Nephron progenitor cell (in vitro differentiated cells): ENCODE measurements around the gene ARPC5L.
A peak's percentile ranks its signal among the peaks of the same experiment; 100 is the strongest.

Experiments used
- DNase-seq: peaks from one replicate; pipeline ENCODE4 v3.0.0; 2021
- H3K27ac Mint-ChIP-seq: 2 replicates; pipeline ENCODE4 v1.8.0; 2021; ENCODE audit warnings: mild to moderate bottlenecking, moderate library complexity, mixed read lengths
- H3K27me3 Mint-ChIP-seq: 2 replicates; pipeline ENCODE4 v1.8.0; 2021; ENCODE audit warnings: mild to moderate bottlenecking, low read depth, mixed read lengths; ENCODE audit not compliant: poor library complexity
- H3K36me3 Mint-ChIP-seq: 2 replicates; pipeline ENCODE4 v1.8.0; 2021; ENCODE audit warnings: low read depth, mixed read lengths
- H3K4me1 Mint-ChIP-seq: 2 replicates; pipeline ENCODE4 v1.8.0; 2021; ENCODE audit warnings: mixed read lengths
- H3K4me3 Mint-ChIP-seq: 2 replicates; pipeline ENCODE4 v1.8.0; 2021; ENCODE audit warnings: mild to moderate bottlenecking, moderate library complexity, mixed read lengths
- H3K9me3 Mint-ChIP-seq: 2 replicates; pipeline ENCODE4 v1.8.0; 2021; ENCODE audit warnings: mild to moderate bottlenecking, moderate library complexity, mixed read lengths
- CTCF ChIP-seq: fragments of 200-600 bp; sonication (generic); IDR thresholded peaks from 2 replicates; pipeline ENCODE4 v1.5.0; 2021; ENCODE audit warnings: antibody characterized with exemption

Gene ARPC5L

GRCh38 chr9:124869466-124869985, 7.6 kb downstream of the ARPC5L start:
- H3K4me1 Mint-ChIP-seq: peaks cover 54% of the 10 kb centered on the region
- DNase-seq: peak; percentile 53
- peak overlapping the region; percentile 93 for H3K4me3 Mint-ChIP-seq
- H3K9me3 Mint-ChIP-seq: no peaks in the 10 kb centered on the region
- peak overlapping the region; percentile 79 for H3K27ac Mint-ChIP-seq
- H3K36me3 Mint-ChIP-seq: peaks cover 17% of the 10 kb centered on the region
- H3K27me3 Mint-ChIP-seq: peaks cover 3% of the 10 kb centered on the region
- TF ChIP-seq CTCF: no peak

GRCh38 chr9:124869986-124870560, 8.1 kb downstream of the ARPC5L start:
- Mint-ChIP-seq H3K27me3 (peaks cover 3% of the 10 kb centered on the region), H3K4me1 (peaks cover 54% of the 10 kb centered on the region), H3K27ac (peak overlapping the region; percentile 79), H3K36me3 (peaks cover 23% of the 10 kb centered on the region), H3K9me3 (no peaks in the 10 kb centered on the region), H3K4me3 (peak overlapping the region; percentile 93)
- TF ChIP-seq CTCF: no peak
- DNase-seq: peak; percentile 49

GRCh38 chr9:124870723-124871122, 8.8 kb downstream of the ARPC5L start:
- H3K4me3 Mint-ChIP-seq: peak overlapping the region; percentile 93
- DNase-seq: no peak
- H3K27me3 Mint-ChIP-seq: no peaks in the 10 kb centered on the region

GRCh38 chr9:124871156-124871561, 9.2 kb downstream of the ARPC5L start:
- no peaks in the 10 kb centered on the region for H3K27me3 Mint-ChIP-seq
- no peak for TF ChIP-seq CTCF
- H3K27ac Mint-ChIP-seq: peak overlapping the region; percentile 83
- H3K9me3 Mint-ChIP-seq: no peaks in the 10 kb centered on the region
- peaks cover 54% of the 10 kb centered on the region for H3K4me1 Mint-ChIP-seq
- peak overlapping the region; percentile 93 for H3K4me3 Mint-ChIP-seq
- peaks cover 31% of the 10 kb centered on the region for H3K36me3 Mint-ChIP-seq
- no peak for DNase-seq

More at GRCh38 chr9:124870723-124871122, 8.8 kb downstream of the ARPC5L start:
- H3K4me1 Mint-ChIP-seq: peaks cover 54% of the 10 kb centered on the region
- H3K36me3 Mint-ChIP-seq: peaks cover 29% of the 10 kb centered on the region
- TF ChIP-seq CTCF: no peak
- no peaks in the 10 kb centered on the region for H3K9me3 Mint-ChIP-seq
- peak overlapping the region; percentile 83 for H3K27ac Mint-ChIP-seq

GRCh38 chr9:124873664-124874063, 11.7 kb downstream of the ARPC5L start:
- H3K27ac Mint-ChIP-seq: peak overlapping the region; percentile 55
- DNase-seq: no peak
- H3K36me3 Mint-ChIP-seq: peaks cover 48% of the 10 kb centered on the region
- no peaks in the 10 kb centered on the region for H3K9me3 Mint-ChIP-seq
- TF ChIP-seq CTCF: no peak
- no peaks in the 10 kb centered on the region for H3K27me3 Mint-ChIP-seq
- peaks cover 32% of the 10 kb centered on the region for H3K4me1 Mint-ChIP-seq
- H3K4me3 Mint-ChIP-seq: no peak overlapping the region

- H3K36me3 Mint-ChIP-seq: peaks cover 48% of the 10 kb centered on the region
- H3K27ac Mint-ChIP-seq: no peak overlapping the region
- DNase-seq: no peak
- no peak overlapping the region for H3K4me3 Mint-ChIP-seq
- no peaks in the 10 kb centered on the region for H3K9me3 Mint-ChIP-seq
- no peaks in the 10 kb centered on the region for H3K27me3 Mint-ChIP-seq
- H3K4me1 Mint-ChIP-seq: peaks cover 24% of the 10 kb centered on the region
- no peak for TF ChIP-seq CTCF
Measured at GRCh38 chr9:124875501-124875900, 13.6 kb downstream of the ARPC5L start.
